Measurements from ENCODE around the gene THRAP3. TPM values are rescaled to one million over a fixed set of nuclear protein-coding genes. Genes with fewer than 3 reads are reported as not detected.

The THRAP3 gene
- total RNA-seq, 4 donors from 2014 or later = 90.3 to 116 (median 104) TPM

DNA sequence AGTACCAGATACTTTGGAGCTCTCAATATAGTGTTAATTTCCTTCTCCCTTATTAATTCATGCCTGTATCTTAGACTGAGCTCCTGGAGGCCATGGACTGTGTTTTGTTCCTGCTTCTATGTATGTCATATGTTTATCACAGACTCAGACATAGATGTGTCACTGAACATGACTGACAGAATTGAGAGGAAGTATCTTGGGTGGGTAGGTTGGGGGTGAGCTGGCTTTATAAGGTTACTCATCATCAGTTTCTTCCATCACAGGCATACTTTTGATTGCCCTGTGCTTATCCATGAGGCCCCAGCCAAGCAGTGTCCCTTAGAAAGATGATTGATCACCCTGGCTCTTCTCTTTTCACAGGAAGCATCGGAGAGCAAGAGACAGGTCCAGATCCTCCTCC lies 76.3 kb downstream of the THRAP3 start:
- Histone ChIP-seq H3K9me3 (no peaks in the 10 kb centered on the region), H3K4me1 (peaks cover 6 to 19% (median 16%) of the 10 kb centered on the region in 4 donors), H3K4me3 (no peak overlapping the region), H3K36me3 (peaks cover 65 to 91% (median 89%) of the 10 kb centered on the region in 4 donors), H3K27ac (replicated peaks in 1 of 4) (peak overlapping the region; percentile 3 to 55 (median 18)), H3K27me3 (no peaks in the 10 kb centered on the region)
- TF ChIP-seq POLR2AphosphoS5 (IDR thresholded peaks at IDR 0.05) = no peak
- TF ChIP-seq POLR2A (IDR thresholded peaks at IDR 0.05; ENCODE audit: low read depth) = no peak
- TF ChIP-seq, protein P1, sequence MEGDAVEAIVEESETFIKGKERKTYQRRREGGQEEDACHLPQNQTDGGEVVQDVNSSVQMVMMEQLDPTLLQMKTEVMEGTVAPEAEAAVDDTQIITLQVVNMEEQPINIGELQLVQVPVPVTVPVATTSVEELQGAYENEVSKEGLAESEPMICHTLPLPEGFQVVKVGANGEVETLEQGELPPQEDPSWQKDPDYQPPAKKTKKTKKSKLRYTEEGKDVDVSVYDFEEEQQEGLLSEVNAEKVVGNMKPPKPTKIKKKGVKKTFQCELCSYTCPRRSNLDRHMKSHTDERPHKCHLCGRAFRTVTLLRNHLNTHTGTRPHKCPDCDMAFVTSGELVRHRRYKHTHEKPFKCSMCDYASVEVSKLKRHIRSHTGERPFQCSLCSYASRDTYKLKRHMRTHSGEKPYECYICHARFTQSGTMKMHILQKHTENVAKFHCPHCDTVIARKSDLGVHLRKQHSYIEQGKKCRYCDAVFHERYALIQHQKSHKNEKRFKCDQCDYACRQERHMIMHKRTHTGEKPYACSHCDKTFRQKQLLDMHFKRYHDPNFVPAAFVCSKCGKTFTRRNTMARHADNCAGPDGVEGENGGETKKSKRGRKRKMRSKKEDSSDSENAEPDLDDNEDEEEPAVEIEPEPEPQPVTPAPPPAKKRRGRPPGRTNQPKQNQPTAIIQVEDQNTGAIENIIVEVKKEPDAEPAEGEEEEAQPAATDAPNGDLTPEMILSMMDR (IDR thresholded peaks at IDR 0.05) = no peak
- TF ChIP-seq EP300 (IDR thresholded peaks at IDR 0.05) = no peak
- no peak for DNase-seq (ENCODE audit: extremely low spot score)
- intact Hi-C loops (cut with DNase I) = no loop called here
- WGBS = 71% methylated on average over 1 of the region's 1 CpG

DNA sequence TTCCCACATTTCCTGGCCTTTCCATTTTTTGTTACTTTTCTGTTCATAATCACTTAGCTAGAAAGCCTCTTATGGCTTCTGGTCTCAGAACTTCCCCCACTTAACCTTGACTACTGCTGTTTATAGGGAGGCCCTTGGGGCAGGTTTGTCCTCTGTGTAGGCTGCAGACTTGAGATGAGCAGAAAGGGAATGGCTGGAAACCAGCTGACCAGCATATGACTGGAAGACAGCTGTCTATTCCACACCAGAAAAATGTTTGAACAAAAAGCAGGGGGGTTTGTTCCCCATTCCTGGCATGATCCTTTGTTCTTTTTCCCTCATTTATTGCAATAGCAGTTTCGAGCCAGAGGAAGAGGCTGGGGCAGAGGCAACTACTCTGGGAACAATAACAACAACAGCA lies 77.0 kb downstream of the THRAP3 start:
- TF ChIP-seq POLR2A (IDR thresholded peaks at IDR 0.05; ENCODE audit: low read depth) (no peak), POLR2AphosphoS5 (IDR thresholded peaks at IDR 0.05) (no peak)
- TF ChIP-seq, protein P1 (IDR thresholded peaks at IDR 0.05) = no peak
- intact Hi-C loops (cut with DNase I) = no loop called here
- Histone ChIP-seq H3K27me3 (no peaks in the 10 kb centered on the region), H3K4me1 (peaks cover 13 to 25% (median 21%) of the 10 kb centered on the region in 4 donors), H3K27ac (replicated peaks in 1 of 4) (no peak overlapping the region), H3K9me3 (no peaks in the 10 kb centered on the region), H3K36me3 (peaks cover 65 to 87% (median 85%) of the 10 kb centered on the region in 4 donors), H3K4me3 (no peak overlapping the region)
- no peak for DNase-seq (ENCODE audit: extremely low spot score)
- WGBS = 80% methylated on average over 1 of the region's 1 CpG

DNA sequence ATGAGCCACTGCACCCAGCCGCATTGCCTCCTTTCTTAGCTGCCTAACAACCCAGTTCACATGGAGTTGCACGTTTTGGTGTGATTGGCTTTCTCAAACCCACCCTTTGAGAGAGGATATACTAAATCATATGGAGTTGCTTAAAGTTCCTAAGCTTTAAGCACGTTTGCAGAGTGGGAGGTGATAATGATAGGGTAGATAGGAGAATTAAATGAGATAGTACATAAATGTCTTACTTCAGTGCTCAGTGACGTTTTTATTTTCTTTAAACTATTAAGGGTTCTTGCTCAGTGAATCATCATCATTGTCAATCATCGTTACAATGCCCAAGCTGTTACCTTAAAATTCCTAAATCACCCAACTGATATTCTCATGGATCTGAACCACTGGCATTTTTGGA lies 79.0 kb downstream of the THRAP3 start:
- Histone ChIP-seq H3K4me1 (peaks cover 20 to 37% (median 36%) of the 10 kb centered on the region in 4 donors), H3K4me3 (no peak overlapping the region), H3K27me3 (no peaks in the 10 kb centered on the region), H3K27ac (replicated peaks in 1 of 4) (no peak overlapping the region), H3K9me3 (no peaks in the 10 kb centered on the region), H3K36me3 (peaks cover 47 to 66% (median 64%) of the 10 kb centered on the region in 4 donors)
- TF ChIP-seq, protein P1 (IDR thresholded peaks at IDR 0.05) = no peak
- TF ChIP-seq POLR2AphosphoS5 (IDR thresholded peaks at IDR 0.05) (no peak), POLR2A (IDR thresholded peaks at IDR 0.05; ENCODE audit: low read depth) (no peak), EP300 (IDR thresholded peaks at IDR 0.05) (no peak)
- no peak for DNase-seq (ENCODE audit: extremely low spot score)
- intact Hi-C loops (cut with DNase I) = no loop called here
- WGBS = 62% methylated on average over 5 of the region's 5 CpGs

DNA sequence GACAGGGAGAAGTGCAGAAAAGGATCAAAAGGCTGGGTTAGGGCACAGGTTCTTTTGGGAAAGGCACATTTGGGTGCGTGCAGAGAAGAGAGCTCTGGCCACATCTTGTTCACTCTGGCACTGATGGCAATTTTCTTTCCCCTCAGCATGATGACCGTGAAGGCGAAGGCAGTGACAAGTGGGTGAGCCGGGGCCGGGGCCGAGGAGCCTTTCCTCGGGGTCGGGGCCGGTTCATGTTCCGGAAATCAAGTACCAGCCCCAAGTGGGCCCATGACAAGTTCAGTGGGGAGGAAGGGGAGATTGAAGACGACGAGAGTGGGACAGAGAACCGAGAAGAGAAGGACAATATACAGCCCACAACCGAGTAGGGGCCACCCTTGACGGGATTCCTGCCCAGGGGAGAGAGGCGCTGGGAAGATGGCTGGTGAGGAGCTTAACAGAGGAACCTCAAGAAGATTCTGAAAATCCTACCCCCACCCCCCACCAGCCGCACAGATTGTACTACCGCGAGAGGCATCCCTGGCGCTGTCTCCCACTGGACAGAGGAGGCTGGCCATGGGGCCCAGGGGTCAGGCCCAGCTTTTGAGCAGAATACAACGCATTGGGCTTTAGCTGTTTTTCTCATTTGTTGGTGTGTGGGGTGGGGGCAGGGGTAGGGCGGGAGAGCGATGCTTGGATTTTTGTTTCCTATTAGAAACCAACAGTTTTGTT lies 79.6 kb downstream of the THRAP3 start:
- Histone ChIP-seq H3K4me1 (peaks cover 20 to 37% (median 36%) of the 10 kb centered on the region in 4 donors), H3K4me3 (no peak overlapping the region), H3K27ac (replicated peaks in 1 of 4) (no peak overlapping the region), H3K9me3 (no peaks in the 10 kb centered on the region), H3K27me3 (no peaks in the 10 kb centered on the region), H3K36me3 (peaks cover 43 to 61% (median 59%) of the 10 kb centered on the region in 4 donors)
- DNase-seq (ENCODE audit: extremely low spot score) = no peak
- intact Hi-C loops (cut with DNase I) = no loop called here
- TF ChIP-seq POLR2A (IDR thresholded peaks at IDR 0.05; ENCODE audit: low read depth) = no peak
- no peak for TF ChIP-seq EP300 (IDR thresholded peaks at IDR 0.05)
- TF ChIP-seq, protein P1 (IDR thresholded peaks at IDR 0.05) = no peak
- TF ChIP-seq POLR2AphosphoS5 (IDR thresholded peaks at IDR 0.05) = no peak
- WGBS = 88% methylated on average over 23 of the region's 23 CpGs

All from esophagus muscularis mucosa (tissue), 4 donors.